Erythroblast (primary cell): ENCODE results near the gene HK2.

Experiments
- GATA1 ChIP-seq: IDR thresholded peaks from 2 replicates; pipeline ENCODE4 v1.6.1; 2011; ENCODE audit warnings: low read depth, mild to moderate bottlenecking, control low read depth, low read length, moderate library complexity
- POLR2A ChIP-seq: IDR thresholded peaks from 2 replicates; pipeline ENCODE4 v1.6.1; 2011; ENCODE audit warnings: mild to moderate bottlenecking, low read length

GRCh38 chr2:74824679-74825078, 9.2 kb upstream of the HK2 start:
- no peak for TF ChIP-seq POLR2A
- no peak for TF ChIP-seq GATA1
